ENCODE data around the gene ARF6.
A peak's percentile ranks its signal among the peaks of the same experiment; 100 is the strongest.

The ARF6 gene

DNA sequence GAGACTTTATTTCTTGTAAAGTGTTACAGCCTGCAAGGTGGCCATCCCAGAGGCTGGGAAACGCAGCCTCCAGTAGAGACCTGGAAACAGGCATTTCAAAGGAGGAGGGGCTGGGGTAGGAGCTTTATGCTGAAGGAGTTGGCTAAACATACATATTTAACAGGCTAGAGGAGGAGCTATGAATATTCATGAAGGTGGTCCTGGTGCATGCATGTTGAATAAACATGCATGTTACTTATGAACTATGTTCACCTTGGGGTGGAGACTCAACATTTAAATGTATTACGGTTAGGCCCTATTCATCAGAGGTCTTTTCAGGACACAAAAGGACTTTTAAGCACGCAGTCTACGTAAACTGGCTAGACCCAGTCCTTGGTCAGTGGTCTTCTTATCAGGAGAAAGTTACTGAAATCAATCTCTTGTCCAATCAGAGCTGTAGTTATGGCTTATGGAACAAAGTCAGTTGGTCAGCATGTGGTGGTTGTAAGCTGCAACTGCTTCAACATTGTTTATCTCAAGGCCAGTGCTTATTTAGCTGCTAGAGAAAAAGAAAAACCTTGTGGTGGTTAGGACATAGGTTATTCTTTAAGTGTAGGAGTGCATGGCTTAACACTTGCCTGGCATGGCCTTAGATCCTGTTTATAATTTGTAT is 11.4 kb upstream of the ARF6 start:
- no peak overlapping the region for H3K4me3 ChIP-seq (ENCODE audit: low read depth, low read length)

DNA sequence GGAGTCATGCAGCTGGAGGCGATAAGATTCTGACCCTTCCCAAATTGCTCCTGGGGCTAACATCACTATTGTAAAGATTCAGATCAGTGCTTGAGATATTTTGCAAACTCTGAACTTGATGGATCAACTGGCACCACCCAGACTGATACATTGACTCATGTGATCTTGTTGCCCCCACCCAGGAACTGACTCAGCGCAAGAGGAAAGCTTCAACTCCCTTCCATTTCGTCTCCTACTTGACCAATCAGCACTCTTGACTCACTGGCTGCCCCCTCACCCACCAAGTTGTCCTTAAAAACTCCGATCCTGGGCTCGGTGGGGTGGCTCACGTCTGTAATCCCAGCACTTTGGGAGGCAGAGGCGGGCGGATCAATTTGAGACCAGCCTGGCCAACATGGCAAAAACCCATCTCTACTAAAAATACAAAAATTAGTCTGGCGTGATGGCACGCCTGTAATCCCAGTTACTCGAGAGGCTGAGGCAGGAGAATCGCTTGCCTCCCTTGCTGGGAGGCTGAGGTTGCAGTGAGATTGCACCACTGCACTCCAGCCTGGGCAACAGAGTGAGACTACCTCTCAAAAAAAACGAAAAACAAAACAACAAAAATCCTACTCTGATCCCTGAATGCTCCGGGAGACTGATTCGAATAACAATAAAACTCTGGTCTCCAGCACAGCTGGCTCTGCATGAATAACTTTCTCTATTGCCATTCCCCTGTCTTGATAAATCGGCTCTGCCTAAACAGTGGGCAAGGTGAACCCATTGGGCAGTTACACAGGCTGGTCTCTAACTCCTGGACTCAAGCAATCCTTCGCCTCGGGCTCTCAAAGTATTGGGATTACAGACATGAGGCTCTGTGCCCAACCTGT is 9.8 kb upstream of the ARF6 start:
- no peak for TF ChIP-seq MYC (IDR thresholded peaks at IDR 0.05; ENCODE audit: low read depth, low read length)
- no peak for TF ChIP-seq POLR2A (IDR thresholded peaks at IDR 0.05; ENCODE audit: extremely low read depth, insufficient read length)
- TF ChIP-seq, protein P1, sequence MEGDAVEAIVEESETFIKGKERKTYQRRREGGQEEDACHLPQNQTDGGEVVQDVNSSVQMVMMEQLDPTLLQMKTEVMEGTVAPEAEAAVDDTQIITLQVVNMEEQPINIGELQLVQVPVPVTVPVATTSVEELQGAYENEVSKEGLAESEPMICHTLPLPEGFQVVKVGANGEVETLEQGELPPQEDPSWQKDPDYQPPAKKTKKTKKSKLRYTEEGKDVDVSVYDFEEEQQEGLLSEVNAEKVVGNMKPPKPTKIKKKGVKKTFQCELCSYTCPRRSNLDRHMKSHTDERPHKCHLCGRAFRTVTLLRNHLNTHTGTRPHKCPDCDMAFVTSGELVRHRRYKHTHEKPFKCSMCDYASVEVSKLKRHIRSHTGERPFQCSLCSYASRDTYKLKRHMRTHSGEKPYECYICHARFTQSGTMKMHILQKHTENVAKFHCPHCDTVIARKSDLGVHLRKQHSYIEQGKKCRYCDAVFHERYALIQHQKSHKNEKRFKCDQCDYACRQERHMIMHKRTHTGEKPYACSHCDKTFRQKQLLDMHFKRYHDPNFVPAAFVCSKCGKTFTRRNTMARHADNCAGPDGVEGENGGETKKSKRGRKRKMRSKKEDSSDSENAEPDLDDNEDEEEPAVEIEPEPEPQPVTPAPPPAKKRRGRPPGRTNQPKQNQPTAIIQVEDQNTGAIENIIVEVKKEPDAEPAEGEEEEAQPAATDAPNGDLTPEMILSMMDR (IDR thresholded peaks at IDR 0.05; ENCODE audit: low read depth, low read length): no peak
- TF ChIP-seq, protein P2, sequence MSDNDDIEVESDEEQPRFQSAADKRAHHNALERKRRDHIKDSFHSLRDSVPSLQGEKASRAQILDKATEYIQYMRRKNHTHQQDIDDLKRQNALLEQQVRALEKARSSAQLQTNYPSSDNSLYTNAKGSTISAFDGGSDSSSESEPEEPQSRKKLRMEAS (IDR thresholded peaks at IDR 0.05; ENCODE audit: low read depth, low read length): no peak
- H3K4me3 ChIP-seq (ENCODE audit: low read depth, low read length): no peak overlapping the region

More for the DNA sequence above, 11.4 kb upstream of the ARF6 start:
- no peak for DNase-seq (ENCODE audit: low read depth)
- no peak for TF ChIP-seq MYC (IDR thresholded peaks at IDR 0.05; ENCODE audit: low read depth, low read length)
- TF ChIP-seq, protein P1 (IDR thresholded peaks at IDR 0.05; ENCODE audit: low read depth, low read length): no peak
- TF ChIP-seq POLR2A (IDR thresholded peaks at IDR 0.05; ENCODE audit: extremely low read depth, insufficient read length): no peak
- TF ChIP-seq, protein P2 (IDR thresholded peaks at IDR 0.05; ENCODE audit: low read depth, low read length): no peak

DNA sequence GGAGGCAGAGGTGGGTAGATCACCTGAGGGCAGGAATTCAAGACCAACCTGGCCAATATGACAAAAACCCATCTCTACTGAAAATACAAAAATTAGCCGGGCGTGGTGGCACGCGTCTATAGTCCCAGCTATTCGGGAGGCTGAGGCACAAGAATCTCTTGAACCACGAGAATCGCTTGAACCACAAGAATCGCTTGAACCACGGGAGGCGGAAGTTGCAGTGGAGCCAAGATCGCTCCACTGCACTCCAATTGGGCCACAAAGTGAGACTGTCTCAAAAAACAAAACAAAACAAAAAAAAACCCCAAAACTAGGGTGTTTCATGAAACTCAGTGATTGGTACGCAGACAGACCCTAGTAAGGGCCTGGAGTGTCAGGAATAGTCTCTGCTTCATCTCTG is 6.4 kb upstream of the ARF6 start:
- TF ChIP-seq POLR2A (IDR thresholded peaks at IDR 0.05; ENCODE audit: extremely low read depth, insufficient read length) (no peak), MYC (IDR thresholded peaks at IDR 0.05; ENCODE audit: low read depth, low read length) (no peak)
- TF ChIP-seq, protein P2 (IDR thresholded peaks at IDR 0.05; ENCODE audit: low read depth, low read length): no peak
- TF ChIP-seq, protein P1 (IDR thresholded peaks at IDR 0.05; ENCODE audit: low read depth, low read length): no peak
- DNase-seq (ENCODE audit: low read depth): no peak
- H3K4me3 ChIP-seq (ENCODE audit: low read depth, low read length): no peak overlapping the region

More for the DNA sequence above, 9.8 kb upstream of the ARF6 start:
- peak; percentile 57 for DNase-seq (ENCODE audit: low read depth)

DNA sequence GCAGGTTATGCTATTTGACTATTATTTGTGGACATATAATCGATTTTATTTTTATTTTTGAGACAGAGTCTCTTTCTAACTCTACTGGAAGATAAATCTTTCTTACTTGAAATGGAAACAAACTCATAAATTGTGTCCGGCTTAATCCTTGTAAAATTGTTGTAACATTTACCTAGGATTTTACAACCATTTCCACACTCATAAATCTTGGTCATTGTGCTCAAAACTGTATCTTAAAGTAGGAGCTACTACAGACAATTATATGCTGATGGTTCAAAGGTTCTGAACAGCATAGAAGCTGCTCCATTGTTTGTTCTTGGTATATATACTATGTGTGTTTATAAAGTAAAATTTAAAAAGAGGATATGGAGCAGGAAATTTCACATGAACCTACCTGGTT is 4.6 kb upstream of the ARF6 start:
- no peak overlapping the region for H3K4me3 ChIP-seq (ENCODE audit: low read depth, low read length)
- no peak for DNase-seq (ENCODE audit: low read depth)
- TF ChIP-seq, protein P1 (IDR thresholded peaks at IDR 0.05; ENCODE audit: low read depth, low read length): no peak
- TF ChIP-seq, protein P2 (IDR thresholded peaks at IDR 0.05; ENCODE audit: low read depth, low read length): no peak
- TF ChIP-seq MYC (IDR thresholded peaks at IDR 0.05; ENCODE audit: low read depth, low read length): no peak
- no peak for TF ChIP-seq POLR2A (IDR thresholded peaks at IDR 0.05; ENCODE audit: extremely low read depth, insufficient read length)

GRCh38 chr14:49892301-49892635 is 614 bp upstream of the ARF6 start:
- H3K4me3 ChIP-seq (ENCODE audit: low read depth, low read length): peak overlapping the region; percentile 97
- DNase-seq (ENCODE audit: low read depth): peak; percentile 85
- TF ChIP-seq, protein P1 (IDR thresholded peaks at IDR 0.05; ENCODE audit: low read depth, low read length): no peak
- TF ChIP-seq POLR2A (IDR thresholded peaks at IDR 0.05; ENCODE audit: extremely low read depth, insufficient read length) (no peak), MYC (IDR thresholded peaks at IDR 0.05; ENCODE audit: low read depth, low read length) (peak; percentile 94)
- TF ChIP-seq, protein P2 (IDR thresholded peaks at IDR 0.05; ENCODE audit: low read depth, low read length): peak; percentile 96

Measured in NB4 (cell line).